Left lung (tissue), 10 donors: ENCODE data around the gene F13A1. TPM values are rescaled to one million over a fixed set of nuclear protein-coding genes. Genes with fewer than 3 reads are reported as not detected.
"Not testable (repeated sequence)": the region's sequence is repeated elsewhere in the genome, so short reads cannot be mapped to it uniquely, and the experiment has no call there.

Experiments used
- ATAC-seq: fragments of 200-7000 bp; cut with Tn5 transposase; one replicate; pipeline ENCODE4 v1.9.1; 2020; ENCODE audit warnings: moderate library complexity
- DNase-seq, 4 donors: peaks; one replicate each; pipeline ENCODE4 v3.0.0-alpha.2; 2013 to 2020
- H3K27ac ChIP-seq, 2 donors: fragments of 200-600 bp; sonication (generic) in 1 of 2; one replicate each; pipeline versions ENCODE4 v1.5.0 to v1.8.0; 2020 to 2021
- H3K27me3 ChIP-seq, 2 donors: fragments of 200-600 bp; sonication (generic) in 1 of 2; one replicate each; pipeline versions ENCODE4 v1.5.0 to v1.8.0; 2020 to 2021
- H3K36me3 ChIP-seq, 2 donors: fragments of 200-600 bp; sonication (generic) in 1 of 2; one replicate each; pipeline versions ENCODE4 v1.5.0 to v1.8.0; 2020 to 2021
- H3K4me1 ChIP-seq, 2 donors: fragments of 200-600 bp; one replicate each; pipeline ENCODE4 v1.8.0; 2021
- H3K4me3 ChIP-seq, 2 donors: fragments of 200-600 bp; sonication (generic) in 1 of 2; one replicate each; pipeline versions ENCODE4 v1.5.0 to v1.8.0; 2020 to 2021; ENCODE audit warnings: mild to moderate bottlenecking in 1 of 2
- H3K9me3 ChIP-seq, 2 donors: fragments of 200-600 bp; sonication (generic) in 1 of 2; one replicate each; pipeline versions ENCODE4 v1.5.0 to v1.8.0; 2020 to 2021
- intact Hi-C, 2 donors: fragments of 100-400 bp; cut with DNase I; formaldehyde crosslinking; loops; one replicate each; pipeline versions ENCODE4 v1.11.2 to v1.14.2; 2022
- polyA plus RNA-seq, 6 donors: library from polyadenylated mRNA; unstranded; fragments of 120-200 nt; gene quantifications; one replicate each; pipeline ENCODE4 v1.2.1, GENCODE V29; 2013; ENCODE audit not compliant: insufficient read length in 6 of 6
- total RNA-seq, 2 donors: library from RNA; stranded (reverse); fragmentation: NEBNext Ultra II Directional; extraction: Animal tissue kit (Norgen Biotek cat#: 25700); gene quantifications; one replicate each; pipeline ENCODE4 v1.2.1, GENCODE V29; 2021
- TF ChIP-seq, protein P1 (sequence below), 2 donors: fragments of 200-600 bp; sonication (generic) in 1 of 2; IDR thresholded peaks; one replicate each; pipeline versions ENCODE4 v1.5.0 to v1.8.0; 2021; ENCODE audit warnings: antibody characterized with exemption in 2 of 2
- donor health status: DM: no; HTN: yes; CAD: no.
- donor health status: DM: no; HTN: no; CAD: no.

The F13A1 gene
- total and polyA plus RNA-seq, 8 donors = 32.7 to 153 (median 50.7) TPM

DNA sequence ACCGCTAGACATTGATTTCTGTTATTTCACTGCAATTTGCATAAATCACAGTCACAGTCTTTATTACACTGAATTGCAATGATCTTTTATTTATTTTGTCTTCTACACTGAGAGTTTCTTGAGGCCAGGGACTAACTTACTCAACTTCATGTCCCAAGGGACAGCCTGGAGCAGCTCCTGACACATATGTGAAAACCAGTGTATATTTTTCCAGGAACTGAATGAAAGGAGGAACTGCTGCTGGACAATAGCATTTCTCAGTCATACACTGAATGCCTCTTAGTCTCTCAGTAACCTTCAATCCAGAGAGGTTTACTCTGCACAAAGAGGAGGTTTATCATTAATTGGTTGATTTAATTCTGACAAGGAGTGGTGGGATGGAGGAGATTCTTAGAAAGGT is 5.9 kb downstream of the F13A1 start:
- ATAC-seq (peak; percentile 38), DNase-seq (no peak)
- H3K36me3 ChIP-seq = no peaks in the 10 kb centered on the region
- H3K27ac ChIP-seq = no peak overlapping the region
- peaks cover 0 to 22% of the 10 kb centered on the region in 2 donors for H3K27me3 ChIP-seq
- no peaks in the 10 kb centered on the region for H3K4me1 ChIP-seq
- intact Hi-C loops = no loop called here
- no peak overlapping the region for H3K4me3 ChIP-seq
- TF ChIP-seq, protein P1, sequence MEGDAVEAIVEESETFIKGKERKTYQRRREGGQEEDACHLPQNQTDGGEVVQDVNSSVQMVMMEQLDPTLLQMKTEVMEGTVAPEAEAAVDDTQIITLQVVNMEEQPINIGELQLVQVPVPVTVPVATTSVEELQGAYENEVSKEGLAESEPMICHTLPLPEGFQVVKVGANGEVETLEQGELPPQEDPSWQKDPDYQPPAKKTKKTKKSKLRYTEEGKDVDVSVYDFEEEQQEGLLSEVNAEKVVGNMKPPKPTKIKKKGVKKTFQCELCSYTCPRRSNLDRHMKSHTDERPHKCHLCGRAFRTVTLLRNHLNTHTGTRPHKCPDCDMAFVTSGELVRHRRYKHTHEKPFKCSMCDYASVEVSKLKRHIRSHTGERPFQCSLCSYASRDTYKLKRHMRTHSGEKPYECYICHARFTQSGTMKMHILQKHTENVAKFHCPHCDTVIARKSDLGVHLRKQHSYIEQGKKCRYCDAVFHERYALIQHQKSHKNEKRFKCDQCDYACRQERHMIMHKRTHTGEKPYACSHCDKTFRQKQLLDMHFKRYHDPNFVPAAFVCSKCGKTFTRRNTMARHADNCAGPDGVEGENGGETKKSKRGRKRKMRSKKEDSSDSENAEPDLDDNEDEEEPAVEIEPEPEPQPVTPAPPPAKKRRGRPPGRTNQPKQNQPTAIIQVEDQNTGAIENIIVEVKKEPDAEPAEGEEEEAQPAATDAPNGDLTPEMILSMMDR (IDR thresholded peaks at IDR 0.05) = no peak
- H3K9me3 ChIP-seq = no peaks in the 10 kb centered on the region

DNA sequence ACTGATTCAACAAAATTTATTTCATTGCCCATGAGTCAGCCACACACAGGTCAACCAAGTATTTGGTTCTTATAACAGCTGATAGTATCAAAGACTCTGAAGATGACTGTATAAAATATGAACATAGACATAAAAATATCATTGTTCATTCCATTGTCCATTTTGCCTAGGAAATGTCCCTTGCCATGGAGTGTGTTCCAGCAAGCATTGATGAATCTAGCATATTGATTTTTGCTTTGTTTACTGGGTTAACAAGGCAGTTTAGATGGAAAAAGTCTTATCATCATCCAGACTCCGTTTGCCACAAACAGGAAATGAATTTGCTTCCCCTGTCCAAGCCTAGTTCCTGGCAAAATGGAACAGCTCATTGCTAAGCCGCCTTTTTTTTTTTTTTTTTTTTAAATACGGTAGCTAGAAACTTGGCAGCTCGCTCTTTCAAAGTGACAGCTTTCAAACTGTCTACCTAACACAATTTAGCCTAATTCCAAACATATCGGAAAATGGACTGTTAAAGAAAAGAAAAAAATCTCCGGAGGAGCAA is 7.5 kb downstream of the F13A1 start:
- no peak overlapping the region for H3K4me3 ChIP-seq

DNA sequence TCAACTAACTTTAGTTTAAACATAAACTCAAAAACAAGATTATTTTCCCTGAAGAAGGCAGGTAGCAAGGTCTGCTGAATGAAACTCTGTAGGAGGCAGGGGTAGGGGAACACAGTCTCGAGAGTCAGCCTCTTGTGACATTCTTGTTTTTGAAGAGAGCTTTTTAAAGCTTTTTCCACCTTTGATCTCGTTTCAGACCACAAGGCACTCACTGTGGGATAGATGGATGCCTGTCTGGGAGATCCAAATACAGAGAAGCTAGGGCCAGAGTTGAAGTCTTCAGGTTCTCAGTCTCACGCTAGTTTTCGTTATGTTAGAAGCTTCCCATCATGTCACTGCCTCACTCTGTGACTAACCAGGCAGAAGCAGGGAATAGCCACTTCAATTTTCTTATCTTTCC is 14.9 kb downstream of the F13A1 start:
- DNase-seq (no peak), ATAC-seq (no peak)
- H3K4me1 ChIP-seq = no peaks in the 10 kb centered on the region
- H3K27me3 ChIP-seq = no peaks in the 10 kb centered on the region
- no peak overlapping the region for H3K27ac ChIP-seq
- intact Hi-C loops = no loop called here
- H3K36me3 ChIP-seq = no peaks in the 10 kb centered on the region
- H3K4me3 ChIP-seq = no peak overlapping the region
- peaks cover 0 to under 1% of the 10 kb centered on the region in 2 donors for H3K9me3 ChIP-seq
- TF ChIP-seq, protein P1 (IDR thresholded peaks at IDR 0.05) = no peak

More for the DNA sequence above, 7.5 kb downstream of the F13A1 start:
- no peaks in the 10 kb centered on the region for H3K4me1 ChIP-seq
- H3K27ac ChIP-seq = no peak overlapping the region
- TF ChIP-seq, protein P1 (IDR thresholded peaks at IDR 0.05) = no peak
- peaks cover 0 to 9% of the 10 kb centered on the region in 2 donors for H3K27me3 ChIP-seq
- intact Hi-C loops = no loop called here
- H3K36me3 ChIP-seq = no peaks in the 10 kb centered on the region
- no peak for DNase-seq
- ATAC-seq = no peak
- H3K9me3 ChIP-seq = no peaks in the 10 kb centered on the region

DNA sequence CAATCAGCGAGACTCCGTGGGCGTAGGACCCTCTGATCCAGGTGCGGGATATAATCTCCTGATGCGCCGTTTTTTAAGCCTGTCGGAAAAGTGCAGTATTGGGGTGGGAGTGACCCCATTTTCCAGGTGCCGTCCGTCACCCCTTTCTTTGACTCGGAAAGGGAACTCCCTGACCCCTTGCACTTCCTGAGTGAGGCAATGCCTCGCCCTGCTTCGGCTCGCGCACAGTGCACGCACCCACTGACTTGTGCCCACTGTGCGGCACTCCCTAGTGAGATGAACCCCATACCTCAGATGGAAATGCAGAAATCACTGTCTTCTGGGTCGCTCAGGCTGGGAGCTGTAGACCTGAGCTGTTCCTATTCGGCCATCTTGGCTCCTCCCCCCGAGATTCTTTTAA is 20.1 kb downstream of the F13A1 start:
- H3K9me3 ChIP-seq, intact Hi-C loops, H3K27ac ChIP-seq, H3K4me1 ChIP-seq, H3K27me3 ChIP-seq, H3K4me3 ChIP-seq, DNase-seq, ATAC-seq, H3K36me3 ChIP-seq: not testable (repeated sequence)

DNA sequence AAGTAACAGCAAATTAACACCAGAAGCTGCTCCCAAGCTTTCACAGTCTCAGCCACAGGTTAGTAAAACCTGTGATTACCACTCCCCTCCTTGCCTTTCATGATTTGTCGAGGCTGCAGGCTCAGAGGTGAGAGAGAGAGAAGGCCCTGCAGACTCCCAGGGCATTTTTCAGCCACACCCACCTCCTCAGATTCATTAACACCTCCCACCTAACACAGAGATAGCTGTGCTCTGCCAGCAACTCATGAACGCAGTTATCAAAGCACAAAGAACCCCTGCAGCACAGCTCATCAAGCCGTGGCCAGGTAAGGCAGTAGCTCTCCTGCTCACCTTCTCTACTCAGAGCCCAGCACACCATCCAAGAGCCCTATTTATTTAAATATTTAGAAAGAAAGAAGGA is 27.1 kb downstream of the F13A1 start:
- no peaks in the 10 kb centered on the region for H3K36me3 ChIP-seq
- TF ChIP-seq, protein P1 (IDR thresholded peaks at IDR 0.05) = no peak
- no peak for ATAC-seq

DNA sequence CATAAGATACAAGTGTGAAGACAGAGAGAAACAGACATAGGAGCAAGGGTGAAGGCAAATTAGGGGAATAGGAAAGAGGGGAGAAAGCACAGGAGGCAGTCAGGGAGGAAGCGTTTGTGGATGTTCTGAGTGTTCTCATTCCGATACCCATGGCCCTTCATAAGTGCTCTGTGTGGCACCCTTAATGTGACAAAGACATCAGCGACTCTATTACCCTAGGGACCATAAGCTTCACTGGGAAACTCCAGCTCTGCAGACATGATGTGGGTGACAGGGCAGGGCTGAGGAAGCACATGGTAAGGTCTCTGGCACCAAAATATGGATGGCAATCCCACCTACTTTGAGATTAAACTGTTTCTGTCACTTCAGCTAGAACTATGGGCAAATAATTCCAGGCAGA is 33.0 kb downstream of the F13A1 start:
- H3K4me1 ChIP-seq = no peaks in the 10 kb centered on the region
- no peaks in the 10 kb centered on the region for H3K27me3 ChIP-seq
- no peak overlapping the region for H3K4me3 ChIP-seq
- TF ChIP-seq, protein P1 (IDR thresholded peaks at IDR 0.05) = no peak
- no peak for DNase-seq
- ATAC-seq = no peak
- H3K9me3 ChIP-seq = no peaks in the 10 kb centered on the region
- no peaks in the 10 kb centered on the region for H3K36me3 ChIP-seq
- intact Hi-C loops = no loop called here
- no peak overlapping the region for H3K27ac ChIP-seq

More for the DNA sequence above, 27.1 kb downstream of the F13A1 start:
- no peak overlapping the region for H3K4me3 ChIP-seq
- no peak overlapping the region for H3K27ac ChIP-seq
- intact Hi-C loops = no loop called here
- H3K27me3 ChIP-seq = no peaks in the 10 kb centered on the region
- no peaks in the 10 kb centered on the region for H3K4me1 ChIP-seq
- H3K9me3 ChIP-seq = no peaks in the 10 kb centered on the region
- DNase-seq = no peak
